Measurements from ENCODE around the gene TRIM47.

Gene TRIM47, protein sequence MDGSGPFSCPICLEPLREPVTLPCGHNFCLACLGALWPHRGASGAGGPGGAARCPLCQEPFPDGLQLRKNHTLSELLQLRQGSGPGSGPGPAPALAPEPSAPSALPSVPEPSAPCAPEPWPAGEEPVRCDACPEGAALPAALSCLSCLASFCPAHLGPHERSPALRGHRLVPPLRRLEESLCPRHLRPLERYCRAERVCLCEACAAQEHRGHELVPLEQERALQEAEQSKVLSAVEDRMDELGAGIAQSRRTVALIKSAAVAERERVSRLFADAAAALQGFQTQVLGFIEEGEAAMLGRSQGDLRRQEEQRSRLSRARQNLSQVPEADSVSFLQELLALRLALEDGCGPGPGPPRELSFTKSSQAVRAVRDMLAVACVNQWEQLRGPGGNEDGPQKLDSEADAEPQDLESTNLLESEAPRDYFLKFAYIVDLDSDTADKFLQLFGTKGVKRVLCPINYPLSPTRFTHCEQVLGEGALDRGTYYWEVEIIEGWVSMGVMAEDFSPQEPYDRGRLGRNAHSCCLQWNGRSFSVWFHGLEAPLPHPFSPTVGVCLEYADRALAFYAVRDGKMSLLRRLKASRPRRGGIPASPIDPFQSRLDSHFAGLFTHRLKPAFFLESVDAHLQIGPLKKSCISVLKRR

GRCh38 chr17:75878174-75878998 is at the start of gene TRIM47:
Gene TRIM47, minus strand, starts transcription at chr17:75878581. Its CDS starts 33 bp downstream, at chr17:75878548.
- peak; percentile 42 for FAIRE-seq
- peak; percentile 64 for DNase-seq (ENCODE audit: insufficient read length, low spot score)

GRCh38 chr17:75927286-75927922 is 49.0 kb upstream of the TRIM47 start:
- FAIRE-seq (peak; percentile 79), DNase-seq (ENCODE audit: insufficient read length, low spot score) (peak; percentile 45)

DNA sequence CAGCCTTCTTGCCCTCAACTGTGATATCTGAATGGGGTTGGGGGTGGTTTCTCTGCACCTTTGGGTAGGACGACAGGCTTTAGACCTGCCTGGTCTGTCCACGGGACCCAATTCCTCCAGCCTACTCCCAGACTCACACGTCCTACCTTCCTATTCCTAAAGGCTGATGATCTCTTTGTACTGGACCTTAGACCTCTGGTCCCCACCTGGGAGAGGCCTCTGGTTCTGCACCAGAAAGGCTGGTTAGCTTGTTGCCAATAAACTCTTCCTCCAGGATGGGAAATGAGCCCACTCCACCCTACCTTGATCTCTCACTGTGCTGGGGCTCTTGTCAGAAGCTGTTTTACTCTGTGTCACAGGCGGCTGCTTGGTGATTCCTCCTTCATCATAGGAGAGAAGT is 48.1 kb upstream of the TRIM47 start:
- FAIRE-seq (no peak), DNase-seq (ENCODE audit: insufficient read length, low spot score) (no peak)

- no peak for DNase-seq (ENCODE audit: insufficient read length, low spot score)
- no peak for FAIRE-seq
Measured at GRCh38 chr17:75925912-75926311, 47.5 kb upstream of the TRIM47 start.

DNA sequence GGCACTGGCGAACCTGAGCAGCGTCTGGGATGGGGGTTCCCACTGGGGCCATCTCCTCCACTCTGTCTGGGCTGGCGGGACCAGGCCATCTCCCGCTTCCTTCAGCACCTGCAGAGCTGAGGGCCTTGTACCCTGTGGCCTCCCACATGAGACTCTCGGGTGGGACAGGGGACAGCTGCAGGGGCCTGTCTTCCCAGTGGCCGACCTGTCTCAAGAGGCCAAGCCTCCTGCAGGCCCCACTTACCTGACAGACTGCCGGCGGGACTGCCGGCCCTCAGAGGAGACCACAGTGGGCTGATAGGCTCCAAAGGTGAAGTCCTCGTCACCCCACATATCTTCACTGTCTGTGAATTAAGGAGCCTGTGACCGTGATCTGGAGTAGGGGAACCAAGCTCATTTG is 46.7 kb upstream of the TRIM47 start:
- FAIRE-seq: no peak
- no peak for DNase-seq (ENCODE audit: insufficient read length, low spot score)

DNA sequence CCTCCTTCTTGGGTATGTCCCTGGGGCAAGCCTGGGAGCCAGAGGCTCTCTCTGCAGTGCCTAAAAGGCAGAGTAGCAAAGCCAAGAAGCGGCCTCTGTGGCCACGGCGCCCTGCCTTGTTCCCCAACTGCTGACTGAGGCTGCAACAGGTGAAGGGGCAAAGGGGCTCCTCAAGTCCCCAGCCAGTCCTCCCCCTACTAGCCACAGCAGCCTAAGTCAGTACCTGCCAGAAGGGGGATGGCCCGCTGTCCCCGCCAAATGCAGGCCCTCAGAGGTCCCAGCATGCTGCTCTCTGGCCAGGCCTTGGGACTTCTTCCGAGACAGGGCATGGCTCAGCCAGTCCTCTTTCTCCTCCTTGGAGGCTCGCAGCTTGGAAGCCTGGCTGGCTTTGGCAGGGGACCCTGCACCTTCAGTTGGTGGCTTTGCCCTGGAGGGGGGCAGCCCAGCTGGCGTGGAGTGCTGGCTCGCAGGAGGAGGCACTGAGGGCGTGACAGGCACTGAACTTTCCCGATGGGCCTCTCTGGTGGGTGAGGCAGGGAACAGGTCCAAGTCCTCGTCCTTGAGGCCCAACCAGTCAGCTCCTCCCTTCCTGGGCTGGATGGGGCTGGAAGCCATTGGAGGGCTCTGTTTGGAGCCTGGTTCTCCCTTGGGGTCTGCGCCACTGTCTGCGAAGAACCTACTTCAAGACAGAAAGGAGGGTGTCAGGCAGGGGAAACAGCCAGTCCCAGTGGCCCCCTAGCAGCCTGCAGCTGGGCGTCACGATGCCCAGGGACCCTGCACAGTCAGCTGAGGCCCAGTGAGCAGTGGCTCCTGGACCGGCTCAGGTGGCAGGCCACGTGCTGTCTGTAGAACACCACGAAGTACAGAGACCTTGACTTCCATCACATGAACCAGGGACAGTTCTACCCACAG is 44.8 kb upstream of the TRIM47 start:
- DNase-seq (ENCODE audit: insufficient read length, low spot score) (no peak), FAIRE-seq (no peak)

DNA sequence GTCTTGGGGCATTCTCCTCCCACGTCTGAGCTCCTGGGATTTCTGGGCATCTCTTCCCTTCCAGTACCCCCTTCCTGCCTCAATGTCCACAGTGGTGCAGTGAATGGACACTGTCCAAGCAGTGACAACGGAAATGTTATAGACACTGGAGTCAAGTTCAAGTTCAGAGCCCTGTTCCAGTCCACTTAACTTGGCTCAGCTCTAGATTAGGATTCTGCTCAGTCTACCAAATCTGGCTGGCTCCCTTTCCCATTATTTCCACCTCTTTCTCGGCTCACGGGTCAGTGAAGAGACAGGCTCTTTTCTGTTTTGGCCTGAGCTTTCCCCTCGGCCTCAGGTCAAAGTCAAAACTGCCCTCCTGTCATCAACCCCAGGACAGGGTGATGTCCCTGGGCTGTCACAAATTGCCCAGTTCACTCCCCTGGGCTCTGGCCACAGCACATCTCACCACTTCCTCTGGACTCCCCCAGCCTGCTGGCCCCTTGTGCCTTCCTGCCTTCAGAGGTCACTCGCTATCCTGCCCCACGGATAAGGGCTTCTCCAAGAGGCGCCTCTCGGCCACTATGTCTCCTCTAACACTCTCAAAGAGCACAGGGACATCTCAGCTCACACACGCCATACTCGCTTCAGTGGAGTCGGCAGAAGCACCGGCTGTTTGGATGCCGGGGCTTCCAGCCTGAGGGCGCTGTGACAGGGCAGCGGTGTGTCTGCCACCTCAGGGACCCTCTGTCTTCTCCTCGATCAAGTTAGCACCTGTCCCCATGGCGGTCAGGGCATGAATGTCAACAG is 44.0 kb upstream of the TRIM47 start:
- DNase-seq (ENCODE audit: insufficient read length, low spot score) (no peak), FAIRE-seq (no peak)

DNA sequence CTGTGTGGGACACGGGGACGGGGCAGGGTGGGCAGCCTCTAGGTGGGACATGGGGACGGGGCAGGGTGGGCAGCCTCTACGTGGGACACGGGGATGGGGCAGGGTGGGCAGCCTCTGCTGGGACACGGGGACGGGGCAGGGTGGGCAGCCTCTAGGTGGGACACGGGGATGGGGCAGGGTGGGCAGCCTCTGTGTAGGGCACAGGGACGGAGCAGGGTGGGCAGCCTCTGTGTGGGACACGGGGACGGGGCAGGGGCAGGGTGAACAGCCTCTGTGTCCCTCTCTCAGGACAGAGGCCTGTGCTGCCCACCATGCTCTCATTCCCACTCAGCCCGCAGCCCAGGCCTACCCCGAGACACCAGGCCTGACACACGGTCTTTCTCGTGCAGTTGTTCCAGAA is 43.2 kb upstream of the TRIM47 start:
- DNase-seq (ENCODE audit: insufficient read length, low spot score): no peak
- no peak for FAIRE-seq

- FAIRE-seq: no peak
Measured at GRCh38 chr17:75920045-75920560, 41.7 kb upstream of the TRIM47 start.

DNA sequence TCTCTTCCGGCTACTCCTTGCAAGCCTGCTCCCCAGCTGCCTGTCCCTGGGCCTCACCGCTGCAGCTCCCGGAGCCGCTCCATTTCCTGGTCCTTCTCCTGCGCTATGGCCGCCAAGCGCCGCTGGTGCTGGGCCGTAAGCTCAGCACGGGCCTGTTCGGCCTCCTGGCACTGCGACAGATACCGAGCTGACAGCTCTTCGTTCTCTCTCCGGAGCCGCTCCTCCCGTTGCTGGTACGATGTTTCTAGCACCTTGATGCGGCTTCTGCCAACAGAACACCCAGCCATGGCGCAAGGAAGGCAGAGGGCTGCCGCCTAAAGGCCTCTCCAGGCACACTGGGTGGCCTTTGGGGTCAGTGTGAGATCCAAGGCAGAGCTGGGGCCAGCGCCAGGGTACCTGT is 41.2 kb upstream of the TRIM47 start:
- DNase-seq (ENCODE audit: insufficient read length, low spot score) (no peak), FAIRE-seq (no peak)

More at GRCh38 chr17:75920045-75920560, 41.7 kb upstream of the TRIM47 start:
- no peak for DNase-seq (ENCODE audit: insufficient read length, low spot score)

- DNase-seq (ENCODE audit: insufficient read length, low spot score): no peak
- FAIRE-seq: no peak
Measured at GRCh38 chr17:75917917-75918445, 39.6 kb upstream of the TRIM47 start.

- no peak for FAIRE-seq
- no peak for DNase-seq (ENCODE audit: insufficient read length, low spot score)
Measured at GRCh38 chr17:75917141-75917916, 38.9 kb upstream of the TRIM47 start.

DNA sequence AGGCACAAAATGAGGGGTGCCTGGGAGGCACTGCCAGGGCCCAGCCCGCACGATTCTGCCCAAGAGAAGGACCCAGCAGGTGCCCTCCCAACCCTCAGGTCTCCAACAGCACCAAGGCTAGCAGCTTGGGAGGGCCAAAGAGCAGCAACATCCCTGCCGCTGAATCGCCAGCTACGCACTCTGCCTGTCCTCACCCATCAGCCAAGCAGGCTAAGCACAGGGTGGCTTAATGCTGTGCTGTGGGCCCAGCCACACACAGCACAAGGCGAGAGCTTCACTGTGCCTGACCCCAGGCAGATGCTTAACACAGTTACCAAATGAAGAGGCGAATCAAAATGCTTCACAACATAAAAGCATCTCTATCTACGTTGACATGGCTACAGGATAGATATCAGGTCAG is 36.9 kb upstream of the TRIM47 start:
- FAIRE-seq (no peak), DNase-seq (ENCODE audit: insufficient read length, low spot score) (no peak)

- DNase-seq (ENCODE audit: insufficient read length, low spot score): no peak
- no peak for FAIRE-seq
Measured at GRCh38 chr17:75914643-75915267, 36.4 kb upstream of the TRIM47 start.

DNA sequence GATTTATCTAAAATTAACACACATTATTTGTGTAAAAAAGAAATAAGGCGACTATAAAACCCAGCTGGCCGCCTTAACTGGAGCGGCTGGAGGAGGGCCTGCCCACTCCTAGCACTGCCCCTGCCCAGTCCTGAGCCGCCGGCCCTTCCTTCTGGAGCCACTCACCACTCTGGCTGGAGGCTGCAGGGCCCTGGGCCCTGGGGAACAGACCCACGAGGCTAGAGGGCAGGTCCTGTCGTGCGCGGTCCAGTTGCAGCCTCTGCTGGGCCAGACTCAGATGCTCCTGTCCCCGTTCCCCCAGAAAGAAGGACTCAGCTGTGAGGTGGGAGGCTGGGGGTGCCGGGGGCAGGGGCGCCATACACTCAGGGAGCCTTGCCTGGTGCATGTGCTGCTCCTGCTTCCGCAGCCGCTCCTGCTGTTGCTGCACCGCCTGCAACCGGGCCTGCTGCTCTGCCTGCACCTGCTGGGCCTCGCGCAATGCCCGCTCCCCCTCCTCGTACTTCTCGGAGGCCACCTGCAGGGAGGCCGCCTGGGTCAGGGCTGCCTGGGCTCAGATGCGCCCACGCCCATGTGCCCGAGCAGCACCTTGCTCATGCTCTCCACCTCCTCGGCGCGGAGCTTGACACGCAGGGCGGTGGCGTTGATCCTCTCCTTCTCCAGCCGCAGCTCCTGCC is 35.3 kb upstream of the TRIM47 start:
- no peak for FAIRE-seq
- DNase-seq (ENCODE audit: insufficient read length, low spot score): no peak

DNA sequence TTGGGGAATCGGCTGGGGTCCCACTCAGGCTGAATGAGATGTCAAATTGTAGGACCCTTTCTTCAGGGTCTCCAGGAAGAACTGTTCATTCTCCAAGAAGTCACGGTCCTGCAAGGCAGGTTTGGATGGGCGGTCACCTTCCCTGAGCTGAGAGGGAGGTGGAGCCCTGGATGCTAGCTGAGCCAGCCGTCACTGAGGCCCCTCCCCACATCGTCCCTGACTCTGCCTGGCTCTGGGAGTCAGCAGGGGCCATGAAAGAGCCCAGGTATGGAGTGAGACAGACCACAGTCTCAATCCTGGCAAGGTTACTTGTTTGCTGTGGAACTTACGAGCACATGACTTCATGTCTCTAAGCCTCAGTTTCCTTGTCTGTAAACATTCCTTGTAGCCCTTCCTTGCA is 32.3 kb upstream of the TRIM47 start:
- DNase-seq (ENCODE audit: insufficient read length, low spot score) (no peak), FAIRE-seq (no peak)

- no peak for FAIRE-seq
- no peak for DNase-seq (ENCODE audit: insufficient read length, low spot score)
Measured at GRCh38 chr17:75909812-75910274, 31.5 kb upstream of the TRIM47 start.

Measured in HTR-8/SVneo (cell line).